D341Med (cell line): ENCODE results near the gene CEL.
A peak's percentile ranks its signal among the peaks of the same experiment; 100 is the strongest.

Experiments used
- DNase-seq: peaks from one replicate; pipeline ENCODE4 v3.0.0; 2012; ENCODE audit warnings: low spot score

The CEL gene

GRCh38 chr9:133117271-133118178 is 55.7 kb downstream of the CEL start:
- DNase-seq: no peak

GRCh38 chr9:133118179-133118520 is 56.4 kb downstream of the CEL start:
- DNase-seq: no peak

DNA sequence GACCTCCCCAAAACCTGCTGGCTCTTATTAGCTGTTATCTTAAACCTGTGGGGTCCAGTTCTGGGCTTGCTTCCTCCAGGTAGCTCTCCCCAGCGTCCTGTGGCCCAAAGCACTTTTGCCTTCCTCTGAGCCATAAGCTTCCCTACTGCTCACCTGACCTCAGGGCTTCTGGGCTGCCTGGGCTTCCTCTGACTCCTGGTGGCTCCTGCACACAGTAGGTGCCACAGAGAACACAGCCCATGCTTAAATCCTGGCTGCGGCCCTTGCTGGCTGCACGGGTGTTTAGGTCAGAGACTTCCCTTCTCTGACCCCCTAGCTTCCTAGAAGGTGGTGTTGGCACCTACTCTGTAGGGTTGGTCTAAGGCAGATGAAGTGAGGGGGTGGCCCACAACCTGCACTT is 56.8 kb downstream of the CEL start:
- no peak for DNase-seq

DNA sequence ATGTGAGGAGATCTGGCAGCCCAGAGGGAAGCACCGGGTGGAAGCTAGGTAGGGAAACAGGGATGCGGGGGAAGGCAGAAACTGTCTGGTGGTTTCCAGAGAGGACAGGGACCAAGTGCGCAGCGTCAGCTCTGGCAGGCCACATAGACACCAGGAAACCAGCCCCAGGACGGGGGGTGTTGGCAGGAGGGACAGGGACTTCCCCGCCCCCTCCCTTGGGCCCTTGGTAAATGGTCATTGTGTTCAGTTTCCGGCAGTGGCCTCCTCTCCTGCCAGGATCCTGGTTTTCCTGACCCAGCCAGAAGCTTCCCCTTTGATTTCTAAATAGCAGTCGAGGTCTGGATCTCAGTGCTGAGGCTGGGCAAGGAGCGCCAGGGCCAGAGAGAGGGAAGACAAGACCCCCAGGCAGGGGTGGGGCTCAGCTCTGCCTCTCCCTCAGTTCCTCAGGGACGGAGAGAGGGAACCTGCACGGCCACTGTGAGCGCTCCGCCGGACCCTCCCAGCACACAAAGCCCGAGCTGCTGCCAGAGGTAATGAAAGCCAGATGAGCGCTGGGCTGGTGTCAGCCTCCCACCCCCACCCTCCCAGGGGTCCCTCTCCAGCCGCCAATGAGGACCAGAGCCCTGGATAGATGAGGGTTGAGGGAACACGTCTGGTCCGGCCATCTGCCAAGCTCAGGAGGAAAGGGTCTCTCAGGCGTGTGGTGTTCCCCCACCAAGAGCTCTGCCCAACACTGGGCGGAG is 57.5 kb downstream of the CEL start:
- peak; percentile 64 for DNase-seq

- DNase-seq: peak; percentile 63
Observed at GRCh38 chr9:133119846-133120500, 58.2 kb downstream of the CEL start.

DNA sequence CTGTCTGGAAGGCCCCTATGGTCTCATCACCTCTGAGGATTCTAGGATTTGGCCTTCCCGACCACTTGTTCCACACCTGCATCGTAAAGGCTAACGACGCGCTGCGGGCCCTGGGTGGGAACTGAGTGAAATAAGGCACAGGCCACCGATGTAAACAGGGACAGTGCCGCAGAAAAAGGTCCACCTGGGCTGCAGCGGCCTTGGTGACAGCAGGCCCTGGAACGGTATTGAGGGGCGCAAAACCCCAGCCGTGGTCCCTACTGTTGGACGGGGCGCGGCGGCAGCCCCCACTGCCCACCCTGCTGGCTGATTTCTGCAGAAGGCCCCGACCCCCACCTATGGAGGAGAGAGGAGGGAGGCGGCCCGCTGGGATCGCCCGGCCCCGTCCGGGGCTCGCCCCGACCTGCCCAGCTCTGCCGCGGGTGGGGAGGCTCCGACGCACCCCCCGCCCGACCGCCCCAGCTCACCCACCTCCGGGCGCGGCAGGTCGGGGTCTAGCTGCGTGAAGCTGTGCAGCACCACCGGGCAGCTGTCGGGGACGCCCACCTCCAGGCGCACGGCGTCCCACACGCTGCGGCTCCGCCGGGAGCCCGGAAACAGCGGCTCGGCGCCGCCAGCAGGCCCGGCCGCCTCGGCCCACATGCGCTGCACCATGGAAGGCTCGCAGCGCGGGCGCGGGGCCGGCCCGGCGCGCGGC is 58.9 kb downstream of the CEL start:
- peak; percentile 62 for DNase-seq
